ENCODE results near the gene BCOR. TPM values are rescaled to one million over a fixed set of nuclear protein-coding genes. Genes with fewer than 3 reads are reported as not detected.

The BCOR gene
- total RNA-seq, 1 experiment from 2014 or later, result 134 TPM

GRCh38 chrX:40101430-40101802, 3.7 kb upstream of the BCOR start:
- Histone ChIP-seq H3K23me2 (ENCODE audit: insufficient read length, low read depth, low read length, poor library complexity, severe bottlenecking) (peaks cover 19% of the 10 kb centered on the region), H4K5ac (ENCODE audit: insufficient read length, low read depth, low read length) (no peak overlapping the region), H3K4me2 (ENCODE audit: insufficient read depth, insufficient read length, low read length) (peak overlapping the region; percentile 74), H2AFZ (ENCODE audit: low read length) (no peak overlapping the region), H3T11ph (ENCODE audit: low read length) (no peak overlapping the region), H3K4ac (ENCODE audit: low read depth, low read length) (no peak overlapping the region), H3K9ac (ENCODE audit: extremely low read depth, insufficient read length, low read length) (no peak overlapping the region), H4K8ac (replicated peaks; ENCODE audit: insufficient read length, low read depth, low read length) (no peak overlapping the region), H3K14ac (ENCODE audit: insufficient read depth, low read length) (no peak overlapping the region), H3K79me2 (ENCODE audit: insufficient read depth, low read length) (peaks cover under 1% of the 10 kb centered on the region; the same call in 1 of the 2 replicates), H2BK20ac (ENCODE audit: low read depth, low read length, poor library complexity, severe bottlenecking) (no peak overlapping the region), H3K79me1 (ENCODE audit: insufficient read depth, low read depth, low read length, poor library complexity, severe bottlenecking) (no peaks in the 10 kb centered on the region), H3K56ac (ENCODE audit: insufficient read length, low read depth, low read length) (no peak overlapping the region), H3K27me3 (ENCODE audit: insufficient read depth, low read length) (peaks cover 48% of the 10 kb centered on the region), H3K4me1 (ENCODE audit: insufficient read depth, low read length) (peaks cover 11% of the 10 kb centered on the region; the same call in 1 of the 2 replicates), H2BK15ac (ENCODE audit: low read depth, low read length) (no peak overlapping the region), H2BK12ac (ENCODE audit: insufficient read length, low read depth, low read length) (no peak overlapping the region), H2BK120ac (ENCODE audit: low read depth, low read length, poor library complexity, severe bottlenecking) (no peak overlapping the region), H4K20me1 (ENCODE audit: control insufficient read depth, insufficient read depth, insufficient read length) (peaks cover 3% of the 10 kb centered on the region), H3K9me3 (ENCODE audit: control insufficient read depth, low read depth, low read length) (no peaks in the 10 kb centered on the region), H3K18ac (ENCODE audit: insufficient read length, low read depth, low read length) (no peak overlapping the region), H4K91ac (ENCODE audit: insufficient read length, low read depth, low read length) (no peak overlapping the region), H3K27ac (ENCODE audit: insufficient read length, low read depth, low read length) (no peak overlapping the region), H2AK5ac (ENCODE audit: insufficient read length, low read length) (no peak overlapping the region), H3K23ac (ENCODE audit: insufficient read length, low read depth, low read length) (no peak overlapping the region), H2BK5ac (ENCODE audit: insufficient read length, low read length) (no peak overlapping the region)
- H3K36me3 Mint-ChIP-seq (ENCODE audit: insufficient read depth in 1 of 3, low read depth in 3 of 3), result peaks cover 0 to 3% (median 2%) of the 10 kb centered on the region in 3 experiments; a peak in 3 of 7 replicates
- WGBS (ENCODE audit: extremely low coverage, insufficient read length, low lambda C conversion rate), result no CpG with 5 or more reads among the region's 9 CpGs
- peaks cover 27 to 35% of the 10 kb centered on the region in 2 experiments for H3K4me1 Mint-ChIP-seq
- peaks cover 26 to 36% of the 10 kb centered on the region in 2 experiments for H3K9me3 Mint-ChIP-seq
- peak overlapping the region in 1 of 3 experiments; percentile 44; a peak in 1 of 7 replicates for H3K27ac Mint-ChIP-seq
- peaks cover 59% of the 10 kb centered on the region for H3K27me3 Mint-ChIP-seq (ENCODE audit: low read depth)
- TF ChIP-seq, protein P1, sequence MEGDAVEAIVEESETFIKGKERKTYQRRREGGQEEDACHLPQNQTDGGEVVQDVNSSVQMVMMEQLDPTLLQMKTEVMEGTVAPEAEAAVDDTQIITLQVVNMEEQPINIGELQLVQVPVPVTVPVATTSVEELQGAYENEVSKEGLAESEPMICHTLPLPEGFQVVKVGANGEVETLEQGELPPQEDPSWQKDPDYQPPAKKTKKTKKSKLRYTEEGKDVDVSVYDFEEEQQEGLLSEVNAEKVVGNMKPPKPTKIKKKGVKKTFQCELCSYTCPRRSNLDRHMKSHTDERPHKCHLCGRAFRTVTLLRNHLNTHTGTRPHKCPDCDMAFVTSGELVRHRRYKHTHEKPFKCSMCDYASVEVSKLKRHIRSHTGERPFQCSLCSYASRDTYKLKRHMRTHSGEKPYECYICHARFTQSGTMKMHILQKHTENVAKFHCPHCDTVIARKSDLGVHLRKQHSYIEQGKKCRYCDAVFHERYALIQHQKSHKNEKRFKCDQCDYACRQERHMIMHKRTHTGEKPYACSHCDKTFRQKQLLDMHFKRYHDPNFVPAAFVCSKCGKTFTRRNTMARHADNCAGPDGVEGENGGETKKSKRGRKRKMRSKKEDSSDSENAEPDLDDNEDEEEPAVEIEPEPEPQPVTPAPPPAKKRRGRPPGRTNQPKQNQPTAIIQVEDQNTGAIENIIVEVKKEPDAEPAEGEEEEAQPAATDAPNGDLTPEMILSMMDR (conservative IDR thresholded peaks at IDR 0.05), result no peak
- peak overlapping the region; percentile 10 to 72; a peak in 3 of 5 replicates for H3K4me3 Mint-ChIP-seq
- DNase-seq, result peak; percentile 53

Measured in H9 (cell line).